ENCODE measurements around the gene WT1.
"Not testable (repeated sequence)": the region's sequence is repeated elsewhere in the genome, so short reads cannot be mapped to it uniquely, and the experiment has no call there.

WT1 gene

DNA sequence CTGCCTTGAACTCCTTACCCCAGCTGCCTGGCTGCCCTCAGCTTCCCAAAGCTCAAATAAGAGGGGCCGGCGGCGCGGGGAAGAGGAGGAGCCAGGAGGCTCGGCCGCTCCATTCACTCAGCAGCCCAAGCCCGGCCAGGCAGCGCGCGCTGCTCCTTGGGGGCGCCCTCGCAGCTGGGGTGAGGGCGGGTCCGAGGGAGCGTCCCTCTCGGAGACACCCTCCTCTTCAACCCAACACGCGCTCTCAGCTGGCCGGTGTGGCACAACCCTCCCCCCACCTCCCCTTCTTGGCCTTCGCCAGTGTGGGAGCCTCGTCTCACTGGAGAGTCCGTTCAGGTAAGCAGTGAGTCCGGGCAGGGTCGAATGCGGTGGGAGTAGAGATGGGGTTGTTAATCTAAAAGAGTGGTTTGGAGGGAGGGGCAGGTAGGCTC, at the start of gene WT1:
TSS of gene WT1 (minus strand) at position 29 of the 431 bp plus-strand sequence.
- DNase-seq (ENCODE audit: low read depth, low spot score), result no peak
- H3K27ac ChIP-seq, result no peak within 1 kb of the TSS

DNA sequence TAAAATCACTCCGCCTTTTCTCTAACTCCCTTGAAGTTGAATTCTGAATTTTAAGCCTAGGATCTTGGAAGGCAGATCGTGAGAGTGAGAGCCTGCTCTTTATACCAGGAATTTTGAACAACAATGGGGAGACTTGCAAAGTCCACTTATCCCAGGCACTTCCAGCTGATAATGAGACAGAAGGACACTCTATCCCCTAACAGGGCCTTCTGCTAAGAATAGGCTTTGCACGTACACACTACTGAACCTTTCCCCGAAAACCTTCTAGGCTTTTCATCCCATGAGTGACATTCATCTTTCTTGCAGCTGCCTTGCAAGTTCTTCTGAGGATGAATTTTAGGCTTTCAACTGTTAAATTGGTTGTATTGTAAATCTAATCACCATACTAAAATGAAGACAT, 44.0 kb upstream of the WT1 start:
- H3K27ac ChIP-seq, result no peak overlapping the region
- DNase-seq (ENCODE audit: low read depth, low spot score), result no peak

DNA sequence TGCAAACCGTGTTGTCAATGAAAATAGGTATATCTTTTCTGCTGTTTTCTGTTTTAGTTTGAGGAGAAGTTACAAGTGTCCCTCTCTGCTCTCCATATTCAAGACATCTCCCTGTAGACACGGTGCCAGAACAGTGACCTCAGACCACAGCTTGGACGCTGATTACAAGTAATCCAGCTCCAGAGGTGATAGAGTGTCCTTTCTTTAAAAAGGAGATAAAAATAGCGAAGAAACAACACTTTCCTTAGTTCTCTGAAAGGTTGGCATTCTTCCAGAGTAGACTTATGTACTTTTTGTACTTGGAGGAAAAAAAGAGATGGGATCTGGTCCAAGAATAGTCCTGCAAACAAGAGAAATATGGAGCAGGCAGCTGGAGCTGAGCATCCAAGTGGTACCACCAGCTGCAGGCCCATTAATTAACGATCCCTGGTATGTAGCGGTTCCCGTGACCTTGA, 43.0 kb upstream of the WT1 start:
- DNase-seq (ENCODE audit: low read depth, low spot score), result no peak
- H3K27ac ChIP-seq, result no peak overlapping the region

DNA sequence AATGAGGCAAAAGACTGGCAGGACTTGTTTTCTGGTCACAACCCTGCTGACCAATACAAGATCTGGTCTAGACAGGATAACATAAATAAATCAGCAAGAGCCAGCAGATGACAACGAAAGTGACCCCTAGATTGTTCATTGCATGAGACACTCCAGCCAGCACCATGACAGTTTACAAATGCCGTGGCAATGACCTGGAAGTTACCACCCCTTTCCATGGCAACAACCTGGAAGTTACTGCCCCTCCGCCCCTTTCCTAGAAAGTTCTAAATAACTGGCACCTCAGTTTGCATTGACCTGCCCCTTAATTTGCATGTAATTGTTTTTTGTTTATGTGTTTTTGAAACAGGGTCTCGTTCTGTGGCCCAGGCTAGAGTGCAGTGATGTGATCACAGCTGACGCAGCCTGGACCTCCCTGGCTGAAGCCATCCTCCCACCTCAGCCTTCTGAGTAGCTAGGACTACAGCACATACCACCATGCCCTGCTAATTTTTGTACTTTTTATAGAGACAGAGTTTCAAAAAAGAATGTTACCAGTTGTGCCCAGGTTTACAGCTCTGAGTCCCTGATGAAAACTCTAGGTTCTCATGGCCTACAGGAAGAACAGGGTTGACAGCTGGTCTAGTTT, 38.1 kb upstream of the WT1 start:
- no peak for DNase-seq (ENCODE audit: low read depth, low spot score)
- H3K27ac ChIP-seq, result no peak overlapping the region

DNA sequence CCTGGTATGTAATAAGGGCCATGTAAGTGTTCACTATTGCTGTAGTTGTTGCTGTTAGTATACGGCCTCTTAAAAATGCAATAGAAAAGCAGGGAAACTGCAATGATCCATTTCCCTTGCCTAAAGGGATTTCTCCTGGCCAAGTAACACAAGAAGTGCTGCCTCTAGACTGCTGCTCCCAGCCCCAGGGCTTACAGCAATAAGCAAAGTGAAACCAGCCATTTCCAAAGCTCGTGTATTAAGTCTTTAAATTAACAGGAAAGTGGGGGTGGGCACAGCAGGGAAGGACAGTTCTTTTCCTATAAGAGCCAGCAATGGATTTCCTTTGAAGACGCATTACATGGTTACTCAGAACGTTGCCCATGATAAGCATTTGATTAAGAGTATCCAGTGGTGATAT, 36.9 kb upstream of the WT1 start:
- H3K27ac ChIP-seq, result no peak overlapping the region
- DNase-seq (ENCODE audit: low read depth, low spot score), result no peak

DNA sequence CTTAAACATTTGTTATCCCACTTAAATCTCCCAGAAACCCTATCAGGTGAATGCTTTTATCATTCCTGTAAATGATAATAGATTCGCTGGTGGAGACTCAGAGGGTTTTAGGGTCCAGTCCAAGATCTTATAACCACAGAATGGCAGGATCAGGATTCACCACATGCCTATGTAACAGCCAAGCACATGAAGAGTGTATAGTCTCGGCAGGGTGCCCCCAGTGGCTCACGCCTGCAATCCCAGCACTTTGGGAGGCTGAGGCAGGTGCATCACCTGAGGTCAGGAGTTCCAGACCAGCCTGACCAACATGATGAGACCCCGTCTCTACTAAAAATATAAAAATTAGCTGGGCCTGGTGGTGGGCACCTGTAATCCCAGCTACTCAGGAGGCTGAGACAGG, 36.2 kb upstream of the WT1 start:
- not testable (repeated sequence) for DNase-seq (ENCODE audit: low read depth, low spot score); H3K27ac ChIP-seq

DNA sequence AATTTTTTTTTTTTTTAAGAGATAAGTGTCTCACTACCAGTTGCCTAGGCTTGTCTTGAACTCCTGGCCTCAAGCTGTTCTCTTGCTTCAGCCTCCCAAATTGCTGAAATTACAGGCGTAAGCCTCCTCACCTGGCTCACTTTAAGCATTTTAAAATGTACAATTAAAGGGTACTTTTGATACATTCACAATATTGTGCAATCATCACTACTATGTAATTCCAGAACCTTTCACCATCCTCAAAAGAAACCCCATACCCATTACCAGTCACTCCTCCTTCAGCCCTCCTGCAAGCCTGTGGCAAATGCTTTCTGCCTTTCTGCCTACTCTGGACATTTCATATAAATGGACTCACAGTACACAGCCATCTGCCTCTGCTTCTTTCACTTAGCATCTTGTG, 34.5 kb upstream of the WT1 start:
- no peak for DNase-seq (ENCODE audit: low read depth, low spot score)
- no peak overlapping the region for H3K27ac ChIP-seq

DNA sequence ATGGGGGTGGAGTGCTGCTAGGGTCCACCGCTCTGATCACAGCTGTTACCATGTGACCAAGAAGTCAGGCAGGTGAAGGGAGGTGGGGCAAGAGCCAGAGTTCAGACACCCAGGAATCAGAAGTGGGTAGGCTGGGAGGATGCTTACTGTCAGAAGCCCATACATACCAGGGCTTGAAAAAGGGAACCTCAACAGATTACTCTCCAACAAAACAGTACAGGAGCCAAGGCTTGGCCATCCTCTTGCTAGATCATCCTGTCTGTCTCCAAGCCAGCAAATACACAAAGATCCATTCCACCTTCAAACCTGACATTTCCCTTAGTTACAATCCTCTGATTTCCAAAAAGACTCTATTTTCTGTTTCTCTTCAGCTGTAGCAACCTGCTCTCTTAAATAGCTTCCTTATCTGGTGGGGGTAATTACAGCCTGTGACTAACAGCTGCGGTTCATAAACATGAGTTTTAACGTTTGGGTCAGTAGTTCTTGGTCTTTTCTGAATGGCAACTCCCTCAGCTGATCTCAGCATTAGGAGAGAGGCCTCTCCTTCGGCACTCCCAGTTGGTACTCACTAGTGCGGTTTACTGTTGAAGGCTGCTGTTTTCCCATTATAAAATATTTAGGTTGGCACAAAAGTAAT, 31.1 kb upstream of the WT1 start:
- H3K27ac ChIP-seq, result no peak overlapping the region

DNA sequence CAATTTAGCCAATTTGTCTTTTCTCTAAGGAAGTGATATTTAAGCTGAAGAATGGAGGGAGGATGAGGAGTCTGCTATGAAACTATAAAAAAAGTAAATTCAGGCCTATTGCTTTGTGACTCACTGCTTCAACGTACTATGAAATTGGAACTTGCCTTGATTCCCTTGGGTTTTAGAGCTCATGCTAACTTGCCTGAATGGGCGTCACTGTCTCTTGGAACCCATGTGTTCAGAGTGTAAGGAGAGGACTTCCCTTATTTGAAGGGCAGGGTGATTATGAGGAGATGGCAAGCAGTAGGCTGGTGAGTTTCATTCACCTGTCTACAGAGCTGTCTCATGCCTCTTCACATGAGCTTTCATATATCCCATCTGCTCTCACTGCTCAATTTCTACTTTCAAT, 28.7 kb upstream of the WT1 start:
- DNase-seq (ENCODE audit: low read depth, low spot score), result no peak
- no peak overlapping the region for H3K27ac ChIP-seq

More for the DNA sequence above, 31.1 kb upstream of the WT1 start:
- DNase-seq (ENCODE audit: low read depth, low spot score), result no peak

DNA sequence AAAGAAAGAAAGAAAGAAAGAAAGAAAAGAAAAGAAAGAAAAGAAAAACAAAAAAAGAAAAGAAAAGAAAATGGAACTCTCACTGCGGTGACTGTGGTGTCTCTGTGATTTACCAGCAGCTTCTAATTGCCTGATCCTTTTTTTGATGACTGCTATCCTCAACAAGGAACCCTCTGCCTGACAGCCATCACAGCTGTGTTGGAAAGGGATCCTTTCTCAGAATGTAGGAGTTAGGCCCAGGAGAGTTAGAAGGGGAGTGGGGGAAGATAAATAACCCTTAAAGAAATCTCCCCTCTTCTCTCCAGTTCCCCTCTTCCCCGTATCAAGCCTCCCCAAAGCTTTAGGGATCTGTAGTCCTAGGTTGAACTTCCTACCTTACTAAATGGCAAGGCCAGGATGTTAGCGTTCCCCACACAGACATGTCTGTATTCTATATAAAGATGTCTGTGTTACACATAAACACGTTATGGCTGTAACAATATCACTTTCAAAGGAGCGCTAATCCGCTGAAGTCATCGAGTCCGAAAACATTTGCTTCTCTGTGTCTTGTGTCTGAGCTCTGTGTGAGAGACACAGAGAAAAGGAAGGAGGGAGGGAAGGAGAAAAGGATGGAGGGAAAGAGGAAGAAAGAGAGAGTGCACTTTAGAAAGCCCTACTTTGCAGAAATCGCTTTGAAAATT, 26.8 kb upstream of the WT1 start:
- no peak for DNase-seq (ENCODE audit: low read depth, low spot score)
- H3K27ac ChIP-seq, result no peak overlapping the region

DNA sequence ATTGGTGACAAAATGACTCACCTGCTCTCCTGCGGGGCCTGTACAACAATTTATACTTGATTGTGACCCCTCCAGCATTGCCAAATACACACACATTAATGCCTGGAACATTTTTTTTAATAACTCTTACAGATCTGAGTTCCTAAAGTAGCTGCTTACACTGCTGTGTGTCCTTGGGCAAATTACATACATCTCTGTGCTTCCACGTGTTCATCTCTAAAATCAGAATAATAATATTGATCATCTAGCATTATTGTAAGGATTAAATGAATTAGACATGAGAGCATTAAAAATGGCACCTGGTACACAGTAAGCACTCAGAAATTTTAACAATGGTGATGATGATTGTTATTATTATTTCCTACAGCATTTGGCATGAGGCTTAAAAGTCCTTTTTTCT, 21.5 kb upstream of the WT1 start:
- H3K27ac ChIP-seq, result no peak overlapping the region
- no peak for DNase-seq (ENCODE audit: low read depth, low spot score)

DNA sequence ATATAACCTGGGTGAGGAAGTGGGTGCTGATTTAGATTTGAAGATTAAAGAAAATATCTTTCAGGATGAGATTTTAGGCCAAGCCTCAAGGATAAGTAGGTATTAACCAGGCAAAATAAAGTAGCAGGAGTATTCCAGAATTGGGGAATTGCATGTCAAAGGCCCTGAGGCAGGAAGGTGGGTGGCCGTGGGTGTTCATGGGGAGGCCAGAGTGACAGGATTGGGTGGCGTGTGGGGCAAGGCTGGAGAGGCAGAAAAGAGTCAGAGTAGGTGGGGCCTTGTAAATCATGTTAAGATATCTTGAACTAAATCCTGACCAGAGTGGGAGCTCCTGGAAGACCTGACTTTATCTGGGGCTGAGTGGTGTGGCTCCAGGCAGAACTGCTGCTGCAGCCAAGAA, 19.7 kb upstream of the WT1 start:
- no peak overlapping the region for H3K27ac ChIP-seq
- DNase-seq (ENCODE audit: low read depth, low spot score), result no peak

DNA sequence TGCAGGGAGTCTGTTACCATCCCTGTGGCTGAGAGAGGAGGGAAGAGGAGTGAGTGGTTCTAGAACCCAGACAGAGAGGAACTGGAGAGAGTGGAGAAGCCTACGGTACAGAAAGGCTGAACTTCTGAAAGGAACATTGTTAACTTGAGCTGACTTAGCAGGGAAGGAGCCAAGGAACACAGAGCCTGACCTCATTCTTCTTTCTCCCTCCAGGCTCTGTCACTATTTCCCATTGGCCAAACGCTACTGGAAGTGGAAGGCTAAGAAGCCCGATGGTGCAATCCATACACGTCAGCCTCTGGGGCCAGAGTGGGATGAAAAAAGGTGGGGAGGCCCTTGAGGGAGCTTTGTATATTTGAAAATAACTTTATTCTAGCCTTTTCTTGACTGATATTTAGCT, 16.5 kb upstream of the WT1 start:
- no peak for DNase-seq (ENCODE audit: low read depth, low spot score)
- H3K27ac ChIP-seq, result no peak overlapping the region

DNA sequence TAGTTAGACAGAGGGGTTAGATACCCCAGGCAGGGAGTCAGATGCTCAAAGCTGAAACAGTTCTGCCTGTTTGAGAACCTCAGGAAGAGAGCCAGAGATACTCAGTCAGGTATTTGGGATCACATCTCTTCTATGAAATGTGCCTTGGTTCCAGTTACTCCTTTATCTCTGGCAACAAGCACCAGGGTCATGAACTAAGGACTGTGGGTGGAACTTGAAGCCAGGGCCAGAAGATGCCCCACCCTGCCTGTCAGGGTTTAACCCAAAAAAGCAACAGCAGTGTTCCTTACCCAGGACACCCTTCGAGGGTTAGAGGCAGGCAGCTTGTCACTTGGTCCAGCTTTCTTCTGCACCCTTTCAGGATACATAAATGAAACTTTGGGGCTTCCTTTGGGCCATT, 15.0 kb upstream of the WT1 start:
- no peak overlapping the region for H3K27ac ChIP-seq
- no peak for DNase-seq (ENCODE audit: low read depth, low spot score)

DNA sequence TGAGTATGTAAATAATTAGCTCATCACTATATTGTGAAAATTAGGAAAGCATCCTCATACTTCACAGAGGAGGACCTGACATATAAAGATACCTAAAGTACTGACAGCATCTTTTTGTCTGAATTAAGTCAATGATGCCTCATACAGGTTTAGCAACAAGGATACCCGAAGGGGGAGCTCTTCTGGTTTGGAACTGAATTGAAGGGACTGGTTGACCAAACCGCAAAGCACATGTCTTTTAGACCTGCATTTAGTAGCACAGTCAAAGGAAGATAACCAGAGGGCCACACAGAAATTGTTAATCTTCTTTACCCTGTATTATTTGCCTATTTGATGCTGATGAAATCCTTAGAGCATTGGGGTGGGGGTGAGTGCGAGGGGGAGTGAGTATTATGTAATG, 12.9 kb upstream of the WT1 start:
- DNase-seq (ENCODE audit: low read depth, low spot score), result no peak
- no peak overlapping the region for H3K27ac ChIP-seq

DNA sequence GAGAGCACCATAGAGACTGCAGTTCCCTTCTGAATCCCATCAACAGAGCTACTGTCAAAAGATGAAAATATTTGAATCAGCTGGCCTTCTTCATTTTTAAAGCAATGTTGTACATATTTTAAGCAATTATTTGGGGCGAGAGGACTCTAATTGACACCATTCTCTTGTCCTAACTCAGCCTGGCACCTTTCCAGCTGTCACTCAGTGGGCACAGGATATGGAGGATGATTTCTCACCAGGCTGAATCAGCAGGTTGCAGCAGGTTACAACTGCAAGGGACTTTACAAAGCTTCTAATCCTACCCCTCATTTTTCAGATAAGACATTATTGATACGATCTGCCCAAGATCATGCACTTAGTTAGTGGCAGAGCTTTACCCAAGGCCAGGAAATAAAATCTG, 11.9 kb upstream of the WT1 start:
- DNase-seq (ENCODE audit: low read depth, low spot score), result no peak
- H3K27ac ChIP-seq, result no peak overlapping the region

DNA sequence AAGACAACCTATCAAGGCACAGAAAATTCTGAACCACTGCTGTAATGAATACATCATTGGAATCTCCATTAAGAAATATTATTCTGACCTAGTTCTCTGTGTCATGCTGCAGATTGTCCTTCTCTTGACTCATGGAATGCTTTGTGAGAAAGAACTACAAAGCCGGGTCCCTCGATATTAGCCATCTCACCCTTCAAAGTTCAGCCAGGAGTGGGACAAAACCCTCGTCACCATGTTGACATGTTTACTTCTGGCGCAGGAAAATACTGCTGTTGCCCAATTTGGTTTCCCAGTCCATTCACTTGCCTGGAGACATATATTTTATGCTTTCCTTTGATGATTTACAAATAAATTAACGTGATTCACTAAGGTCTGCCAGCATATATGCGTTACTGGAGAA, 10.9 kb upstream of the WT1 start:
- DNase-seq (ENCODE audit: low read depth, low spot score), result no peak
- H3K27ac ChIP-seq, result no peak overlapping the region

DNA sequence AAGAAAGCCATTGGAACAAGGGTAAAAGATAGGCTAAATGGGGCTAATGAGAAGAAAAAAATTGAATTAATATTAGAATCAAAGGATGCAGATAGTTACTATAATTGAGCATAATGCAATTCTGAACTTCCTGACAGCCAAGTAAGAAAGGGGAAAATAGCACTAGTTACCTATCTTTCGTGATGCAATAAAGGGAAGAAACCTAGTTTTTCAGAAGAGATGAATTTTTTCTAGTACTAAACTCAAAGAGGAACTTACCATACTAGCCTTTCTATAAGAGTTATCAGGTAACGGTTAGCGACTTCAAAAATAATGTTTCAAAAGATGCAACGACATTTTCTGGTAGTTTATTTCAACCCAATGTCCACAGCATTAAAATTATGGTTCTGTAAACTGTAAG, 8.8 kb upstream of the WT1 start:
- DNase-seq (ENCODE audit: low read depth, low spot score), result no peak
- H3K27ac ChIP-seq, result no peak overlapping the region

DNA sequence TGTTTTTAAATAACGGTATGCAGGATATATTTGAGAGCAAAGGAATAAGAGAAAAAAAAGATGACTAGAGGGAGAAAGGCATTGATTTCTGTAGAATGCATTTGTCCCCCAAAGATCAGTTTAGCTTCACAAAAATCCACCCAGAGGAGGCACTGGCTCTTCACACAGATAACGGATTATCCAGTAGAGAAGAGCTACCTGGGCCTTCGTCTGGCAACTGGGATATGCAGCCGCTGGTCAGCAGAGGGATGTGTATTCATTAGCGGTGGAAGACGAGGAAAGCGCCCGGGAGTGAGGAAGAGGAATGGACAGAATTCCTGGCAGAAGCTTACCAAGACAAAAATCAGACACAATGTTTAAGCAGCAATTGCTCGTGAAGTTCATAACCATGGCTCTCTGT, 5.6 kb upstream of the WT1 start:
- no peak for DNase-seq (ENCODE audit: low read depth, low spot score)
- no peak overlapping the region for H3K27ac ChIP-seq

DNA sequence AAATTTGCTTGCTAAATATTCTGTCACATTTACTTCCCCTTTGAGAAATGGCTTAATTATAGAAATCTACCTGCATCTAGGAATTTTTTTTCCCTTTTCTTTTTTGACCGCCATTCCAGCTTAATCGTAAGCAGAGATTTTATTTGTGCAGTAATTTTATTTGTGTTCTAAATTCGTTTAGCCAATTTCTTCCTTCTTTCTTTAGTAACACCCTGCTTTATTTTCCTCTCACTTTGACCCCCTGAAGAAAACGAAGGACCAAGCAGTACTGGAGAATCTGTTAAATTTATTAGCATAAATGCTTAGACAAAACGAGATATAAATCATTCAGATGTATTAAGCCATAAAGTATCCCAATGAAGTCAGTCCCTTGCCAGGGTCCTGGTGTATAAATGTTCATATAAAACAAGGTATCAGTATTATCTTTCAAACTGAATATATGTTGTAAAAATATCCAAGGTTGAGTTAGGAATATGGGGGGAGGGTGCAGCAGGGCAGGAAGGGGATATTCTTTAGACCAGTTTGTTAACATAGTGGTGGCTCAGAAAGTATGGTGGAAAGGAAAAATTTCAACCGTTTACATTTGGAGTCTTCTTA, 5.1 kb upstream of the WT1 start:
- no peak for DNase-seq (ENCODE audit: low read depth, low spot score)
- H3K27ac ChIP-seq, result no peak overlapping the region

DNA sequence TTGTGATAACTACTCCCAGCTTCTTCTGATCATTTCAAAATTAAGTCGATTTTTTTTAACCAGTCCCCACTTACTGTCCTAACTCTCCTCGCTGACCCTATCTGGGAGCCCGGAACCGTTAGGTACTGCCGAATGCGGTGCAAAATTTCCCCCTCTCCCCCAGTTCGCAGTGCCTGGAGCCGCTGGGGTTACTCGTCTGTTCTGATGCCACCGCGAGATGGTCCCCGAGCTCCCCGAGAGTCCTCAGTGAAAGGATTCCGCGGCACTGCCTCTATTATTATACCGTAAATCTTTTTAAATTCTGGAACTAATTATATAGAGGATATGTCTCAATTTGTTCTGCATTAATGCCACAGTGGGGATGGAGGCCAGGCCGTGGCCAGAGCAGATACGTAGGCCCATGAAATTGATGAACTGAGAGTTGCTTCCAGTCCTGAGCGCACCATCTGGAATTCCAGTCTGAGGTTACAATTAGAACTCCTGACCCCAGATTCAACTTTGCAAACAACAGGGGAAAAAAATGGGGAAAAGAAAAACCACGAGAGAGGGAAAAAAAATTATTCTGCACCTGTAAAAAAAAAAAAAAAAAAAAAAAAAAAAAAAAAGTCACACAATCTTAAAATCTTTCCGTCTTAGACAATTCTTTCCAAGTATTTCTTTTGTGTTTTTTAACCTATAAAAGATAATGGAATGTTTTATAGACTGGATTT, 4.3 kb upstream of the WT1 start:
- DNase-seq (ENCODE audit: low read depth, low spot score), result no peak
- H3K27ac ChIP-seq, result no peak overlapping the region

All from epithelial cell of prostate (primary cell).